ENCODE measurements around the gene LEMD3. TPM values are rescaled to one million over a fixed set of nuclear protein-coding genes. Genes with fewer than 3 reads are reported as not detected.

The LEMD3 gene
- total and polyA plus RNA-seq, 8 donors: 5.5 to 21.2 (median 13.0) TPM

DNA sequence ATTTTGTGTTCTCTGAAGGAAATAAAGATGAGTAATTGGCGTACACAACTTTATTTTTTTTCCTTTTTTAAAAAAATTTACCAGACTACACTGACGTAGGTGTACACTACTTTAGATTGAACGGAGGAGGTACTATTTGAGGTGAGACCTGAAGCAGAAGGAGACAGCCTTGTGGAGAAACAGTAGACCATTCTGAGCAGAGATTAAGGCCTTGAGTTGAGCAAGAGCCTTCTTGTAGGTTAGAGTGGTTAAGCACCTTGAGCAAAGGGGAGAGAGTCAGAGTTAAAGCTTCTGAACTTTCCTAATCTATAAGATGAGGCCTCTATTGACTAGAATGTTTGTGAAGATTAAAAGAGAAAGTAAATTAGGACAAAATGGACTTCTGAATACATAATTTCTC, 2.5 kb downstream of the LEMD3 start:
- TF ChIP-seq, protein P1, sequence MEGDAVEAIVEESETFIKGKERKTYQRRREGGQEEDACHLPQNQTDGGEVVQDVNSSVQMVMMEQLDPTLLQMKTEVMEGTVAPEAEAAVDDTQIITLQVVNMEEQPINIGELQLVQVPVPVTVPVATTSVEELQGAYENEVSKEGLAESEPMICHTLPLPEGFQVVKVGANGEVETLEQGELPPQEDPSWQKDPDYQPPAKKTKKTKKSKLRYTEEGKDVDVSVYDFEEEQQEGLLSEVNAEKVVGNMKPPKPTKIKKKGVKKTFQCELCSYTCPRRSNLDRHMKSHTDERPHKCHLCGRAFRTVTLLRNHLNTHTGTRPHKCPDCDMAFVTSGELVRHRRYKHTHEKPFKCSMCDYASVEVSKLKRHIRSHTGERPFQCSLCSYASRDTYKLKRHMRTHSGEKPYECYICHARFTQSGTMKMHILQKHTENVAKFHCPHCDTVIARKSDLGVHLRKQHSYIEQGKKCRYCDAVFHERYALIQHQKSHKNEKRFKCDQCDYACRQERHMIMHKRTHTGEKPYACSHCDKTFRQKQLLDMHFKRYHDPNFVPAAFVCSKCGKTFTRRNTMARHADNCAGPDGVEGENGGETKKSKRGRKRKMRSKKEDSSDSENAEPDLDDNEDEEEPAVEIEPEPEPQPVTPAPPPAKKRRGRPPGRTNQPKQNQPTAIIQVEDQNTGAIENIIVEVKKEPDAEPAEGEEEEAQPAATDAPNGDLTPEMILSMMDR (IDR thresholded peaks at IDR 0.05): no peak
- Histone ChIP-seq H3K36me3 (no peaks in the 10 kb centered on the region), H3K4me3 (peak overlapping the region in 2 of 4 donors; percentile 89 to 99), H3K4me1 (peaks cover 21 to 52% (median 26%) of the 10 kb centered on the region in 3 donors), H3K9me3 (no peaks in the 10 kb centered on the region), H3K27ac (no peak overlapping the region), H3K27me3 (no peaks in the 10 kb centered on the region)
- FAIRE-seq (no peak), DNase-seq (no peak), ATAC-seq (no peak)
- 24 to 33% methylated on average over 3 of the region's 3 CpGs for WGBS, 2 donors
- intact Hi-C loops (cut with DNase I): no loop called here

DNA sequence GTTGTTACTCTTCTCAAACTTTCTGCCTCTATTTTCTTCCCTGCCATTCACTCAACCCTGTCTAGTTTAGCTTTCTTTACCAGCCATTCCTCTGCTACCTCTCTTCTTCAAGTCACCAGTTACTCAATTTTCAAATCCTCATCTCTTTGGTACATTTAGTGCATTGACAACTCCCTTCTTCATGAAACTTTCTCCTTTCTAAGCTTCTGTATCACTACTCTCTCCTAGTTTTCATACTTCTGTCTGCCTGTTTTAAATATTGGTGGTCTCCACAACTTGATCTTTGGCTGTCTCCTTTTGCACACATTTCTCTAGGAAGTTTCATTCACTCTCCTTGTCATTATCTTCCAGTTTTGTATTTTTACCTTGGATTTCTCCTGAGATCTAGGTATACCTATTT, 6.0 kb downstream of the LEMD3 start:
- intact Hi-C loops (cut with DNase I): no loop called here
- no peak overlapping the region for H3K27ac ChIP-seq
- H3K4me1 ChIP-seq: peaks cover 26 to 47% (median 27%) of the 10 kb centered on the region in 3 donors
- no peaks in the 10 kb centered on the region for H3K36me3 ChIP-seq
- H3K27me3 ChIP-seq: no peaks in the 10 kb centered on the region
- H3K4me3 ChIP-seq: no peak overlapping the region
- ATAC-seq: no peak
- TF ChIP-seq, protein P1 (IDR thresholded peaks at IDR 0.05): no peak
- no peaks in the 10 kb centered on the region for H3K9me3 ChIP-seq
- no peak for FAIRE-seq
- no peak for DNase-seq

DNA sequence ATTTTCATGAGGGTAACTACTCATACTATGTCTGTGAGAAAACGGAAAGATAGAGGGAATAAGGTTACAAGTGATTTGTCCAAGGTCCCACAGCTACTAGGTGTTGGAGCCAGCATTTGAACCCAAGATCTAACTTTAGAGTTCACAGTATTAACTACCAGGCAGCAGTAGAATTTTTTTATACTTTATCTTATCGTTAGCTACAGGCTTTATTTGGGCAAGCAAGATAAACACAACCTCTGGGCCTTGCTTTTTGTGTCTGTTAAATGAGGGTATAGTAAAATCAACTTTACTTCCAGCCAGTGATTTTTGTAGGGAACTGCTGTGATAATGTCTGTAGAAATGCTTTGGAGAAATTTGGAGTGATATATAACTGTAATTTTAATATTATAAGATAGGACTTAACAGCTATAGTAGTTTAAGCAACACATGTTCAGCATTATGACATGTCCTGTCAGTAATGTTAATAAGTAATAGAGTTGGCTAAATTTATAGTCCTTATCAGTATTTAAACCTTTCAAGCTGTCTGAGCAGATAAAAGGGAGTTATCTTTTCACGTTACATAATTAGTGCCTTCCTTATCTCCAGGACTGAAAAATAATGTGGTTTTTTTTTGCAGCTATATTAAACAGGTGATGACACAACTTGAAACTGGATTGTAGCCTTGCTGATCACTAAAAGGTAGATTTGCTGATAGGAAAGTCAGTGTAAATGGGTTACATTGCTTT, 12.8 kb downstream of the LEMD3 start:
- no peaks in the 10 kb centered on the region for H3K36me3 ChIP-seq
- ATAC-seq (peak; percentile 66 to 93 (median 87)), FAIRE-seq (no peak), DNase-seq (no peak)
- H3K27me3 ChIP-seq: no peaks in the 10 kb centered on the region
- 14 to 17% methylated on average over 3 of the region's 3 CpGs for WGBS, 2 donors
- no peak overlapping the region for H3K27ac ChIP-seq
- H3K4me1 ChIP-seq: peaks cover 12 to 38% (median 26%) of the 10 kb centered on the region in 3 donors
- H3K9me3 ChIP-seq: no peaks in the 10 kb centered on the region
- no peak overlapping the region for H3K4me3 ChIP-seq
- intact Hi-C loops (cut with DNase I): no loop called here
- TF ChIP-seq, protein P1 (IDR thresholded peaks at IDR 0.05): no peak

DNA sequence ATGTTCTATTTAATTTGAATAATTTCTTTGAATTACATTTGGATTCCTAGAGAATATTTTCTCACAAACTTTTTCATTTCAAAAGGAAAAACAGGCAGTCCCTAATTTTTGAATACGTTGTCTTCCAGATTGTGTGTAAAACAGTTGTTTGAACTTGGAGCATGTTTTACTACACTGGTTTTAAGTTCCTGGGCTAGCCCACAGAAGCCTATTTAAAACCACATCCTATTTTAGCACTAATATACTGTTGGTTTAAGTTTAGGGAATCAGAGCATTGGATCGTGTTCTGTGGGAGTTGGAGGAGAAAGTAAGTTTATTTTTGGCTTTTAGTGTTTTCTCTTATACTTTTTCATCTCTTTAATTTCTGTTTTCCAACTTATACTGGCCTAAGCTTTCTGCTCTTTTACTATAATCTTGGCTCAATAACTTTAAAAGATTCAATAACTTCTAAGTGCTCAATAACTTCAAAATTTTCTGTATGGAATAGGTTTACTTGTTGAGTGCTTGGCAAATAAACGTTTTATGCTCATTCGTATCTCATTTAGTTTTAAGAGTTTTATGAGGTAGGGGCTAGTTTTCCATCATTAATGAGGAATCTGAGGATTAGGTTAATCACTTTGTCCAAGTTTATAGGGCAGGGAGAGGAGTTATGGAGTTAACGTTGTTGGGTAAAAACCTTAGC, 14.9 kb downstream of the LEMD3 start:
- Histone ChIP-seq H3K9me3 (no peaks in the 10 kb centered on the region), H3K27me3 (no peaks in the 10 kb centered on the region), H3K4me1 (peaks cover 16 to 49% (median 35%) of the 10 kb centered on the region in 3 donors), H3K36me3 (no peaks in the 10 kb centered on the region), H3K27ac (no peak overlapping the region), H3K4me3 (no peak overlapping the region)
- TF ChIP-seq, protein P1 (IDR thresholded peaks at IDR 0.05): no peak
- no peak for FAIRE-seq
- DNase-seq: no peak
- ATAC-seq: no peak
- intact Hi-C loops (cut with DNase I): no loop called here
- WGBS, 2 donors: 88 to 94% methylated on average over 5 of the region's 5 CpGs

DNA sequence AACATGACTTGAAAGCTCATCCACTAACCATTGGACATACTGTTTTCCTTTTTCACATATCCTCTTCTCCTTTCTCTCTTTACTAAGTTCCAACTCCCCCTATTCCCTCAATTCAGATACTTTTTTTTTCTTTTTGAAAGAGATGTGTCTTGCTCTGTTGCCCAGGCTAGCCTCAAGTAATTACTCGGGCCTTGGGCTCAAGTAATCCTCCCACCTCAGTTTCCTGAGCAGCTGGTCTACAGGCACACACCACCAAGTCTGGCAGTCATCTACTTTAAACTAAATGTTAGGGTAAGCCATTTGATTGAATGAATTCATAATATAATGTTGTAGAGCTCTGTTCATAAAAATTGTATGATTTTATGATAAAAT, 15.5 kb downstream of the LEMD3 start:
- H3K27ac ChIP-seq: no peak overlapping the region
- H3K4me3 ChIP-seq: no peak overlapping the region
- H3K27me3 ChIP-seq: no peaks in the 10 kb centered on the region
- H3K36me3 ChIP-seq: no peaks in the 10 kb centered on the region
- DNase-seq (no peak), ATAC-seq (no peak), FAIRE-seq (no peak)
- TF ChIP-seq, protein P1 (IDR thresholded peaks at IDR 0.05): no peak
- H3K4me1 ChIP-seq: peaks cover 16 to 49% (median 35%) of the 10 kb centered on the region in 3 donors
- intact Hi-C loops (cut with DNase I): no loop called here
- WGBS, 2 donors: 93 to 94% methylated on average over 1 of the region's 1 CpG
- H3K9me3 ChIP-seq: no peaks in the 10 kb centered on the region
